Endothelial cell of umbilical vein (primary cell): ENCODE data around the gene ITGB1. TPM values are rescaled to one million over a fixed set of nuclear protein-coding genes. Genes with fewer than 3 reads are reported as not detected.

Experiments
- BruUV-seq: library from RNA; stranded (reverse); fragments of 400-500 nt; replicated peaks from 2 replicates; lab custom pipeline; 2021; lab: Mats Ljungman, UMichigan
- CTCF ChIA-PET: fragments of 300-600, 350-600 bp; sonication (Branson Sonifier 250); formaldehyde crosslinking; loops from one replicate; lab custom pipeline; 2021; ENCODE audit warnings: antibody characterized with exemption, inconsistent platforms; lab: Charles Lee
- POLR2A ChIA-PET: fragments of 300-600, 350-600 bp; sonication (Branson Sonifier 250); formaldehyde crosslinking; loops from one replicate; lab custom pipeline; 2021; ENCODE audit warnings: antibody characterized with exemption, inconsistent platforms; lab: Charles Lee
- DNase-seq: peaks from one replicate; pipeline ENCODE4 v3.0.0-alpha.2; 2011; ENCODE audit warnings: low read depth, low spot score
- FAIRE-seq: peaks from 2 replicates; lab custom pipeline; 2011; peaks lifted over from hg19 to GRCh38; lab: Jason Lieb, UNC
- H2AFZ ChIP-seq: 2 replicates; pipeline ENCODE4 v1.6.0; 2012; ENCODE audit warnings: low read depth, low read length, control low read depth, inconsistent platforms
- H3K27ac ChIP-seq: 2 replicates; pipeline ENCODE4 v1.5.1; 2011; ENCODE audit warnings: low read depth, mild to moderate bottlenecking, control low read depth, low read length, moderate library complexity; ENCODE audit not compliant: insufficient read depth
- H3K27me3 ChIP-seq, 2 experiments: 2 replicates each; pipeline versions ENCODE4 v1.6.0 to v1.6.1; 2011; ENCODE audit warnings: low read length in 2 of 2, mixed read lengths in 1 of 2; ENCODE audit not compliant: control insufficient read depth in 2 of 2, insufficient read depth in 2 of 2
- H3K36me3 ChIP-seq, 2 experiments: 2 replicates in 1 of 2; 3 replicates in 1 of 2; pipeline ENCODE4 v1.5.1; 2011; ENCODE audit warnings: low read length in 2 of 2, mild to moderate bottlenecking in 1 of 2, moderate library complexity in 1 of 2; ENCODE audit not compliant: control insufficient read depth in 2 of 2, insufficient read depth in 2 of 2; ENCODE audit errors: extremely low read depth in 1 of 2
- H3K4me1 ChIP-seq: 3 replicates; pipeline ENCODE4 v1.5.1; 2011; ENCODE audit warnings: mild to moderate bottlenecking, low read length; ENCODE audit not compliant: control insufficient read depth, insufficient read depth; ENCODE audit errors: extremely low read depth
- H3K4me2 ChIP-seq: 2 replicates; pipeline ENCODE4 v1.6.1; 2011; ENCODE audit warnings: low read length, control low read depth, mixed read lengths; ENCODE audit not compliant: insufficient read depth
- H3K4me3 ChIP-seq, 3 experiments: fragments of 200-600 bp in 1 of 3; sonication (generic), shearing (Covaris generic) in 1 of 3; replicated peaks in 1 of 3; 2 replicates each; pipeline ENCODE4 v1.5.1; 2011 to 2016; ENCODE audit warnings: control low read depth in 3 of 3, low read length in 3 of 3, mild to moderate bottlenecking in 2 of 3, inconsistent platforms in 1 of 3, low read depth in 1 of 3, moderate library complexity in 1 of 3; ENCODE audit not compliant: insufficient read depth in 1 of 3
- H3K79me2 ChIP-seq: 2 replicates; pipeline ENCODE4 v1.6.0; 2012; ENCODE audit warnings: low read length, inconsistent platforms; ENCODE audit not compliant: control insufficient read depth, insufficient read depth
- H3K9ac ChIP-seq: replicated peaks from 2 replicates; pipeline ENCODE3; 2011; ENCODE audit warnings: low read length, control low read depth; ENCODE audit not compliant: insufficient read depth; ENCODE audit errors: extremely low read depth
- H3K9me1 ChIP-seq: replicated peaks from 3 replicates; pipeline ENCODE4 v1.6.0; 2011; ENCODE audit warnings: mild to moderate bottlenecking, low read length; ENCODE audit not compliant: control insufficient read depth, insufficient read depth; ENCODE audit errors: extremely low read depth
- H3K9me3 ChIP-seq: replicated peaks from 2 replicates; pipeline ENCODE4 v1.5.1; 2012; ENCODE audit warnings: low read length, inconsistent platforms; ENCODE audit not compliant: control insufficient read depth, insufficient read depth
- H4K20me1 ChIP-seq: replicated peaks from 2 replicates; pipeline ENCODE3; 2011; ENCODE audit warnings: mild to moderate bottlenecking, low read length; ENCODE audit not compliant: control insufficient read depth, insufficient read depth; ENCODE audit errors: extremely low read depth
- FOS ChIP-seq: IDR thresholded peaks from 2 replicates; pipeline ENCODE4 v1.6.1; 2011; ENCODE audit warnings: mild to moderate bottlenecking, low read length, moderate library complexity, borderline replicate concordance; ENCODE audit not compliant: insufficient read depth
- MYC ChIP-seq: IDR thresholded peaks from one replicate; pipeline ENCODE4 v1.6.1; 2011; ENCODE audit warnings: mild to moderate bottlenecking, low read depth, low read length
- POLR2A ChIP-seq: IDR thresholded peaks from 2 replicates; pipeline ENCODE4 v1.6.1; 2012; ENCODE audit warnings: low read depth, mild to moderate bottlenecking, control low read depth, low read length
- POLR2AphosphoS5 ChIP-seq: IDR thresholded peaks from 2 replicates; pipeline ENCODE4 v1.6.1; 2012; ENCODE audit warnings: low read depth, mild to moderate bottlenecking, control low read depth, low read length, moderate library complexity; ENCODE audit not compliant: insufficient read depth
- dilution Hi-C: fragments of 300-500 bp; cut with MboI; formaldehyde crosslinking; loops from one replicate; pipeline ENCODE4 v1.15.0; 2019; ENCODE audit warnings: low sequenced_read_pairs; ENCODE audit not compliant: extremely low pct_ligation_motif_present
- intact Hi-C: fragments of 100-400 bp; cut with micrococcal nuclease; formaldehyde crosslinking; loops from one replicate; pipeline ENCODE4 v1.10.0; 2022
- polyA plus RNA-seq, 4 experiments: library from polyadenylated mRNA; depleted of rRNA in 3 of 4; stranded (reverse) in 3 of 4; unstranded in 1 of 4; fragments of >200 nt; gene quantifications; 2 replicates each; pipeline versions ENCODE4 v1.2.1 to v1.2.3, GENCODE V29; 2011 to 2012; ENCODE audit warnings: missing spikeins in 1 of 4
- total RNA-seq: library from RNA; stranded (reverse); gene quantifications from 2 replicates; pipeline ENCODE4 v1.2.3, GENCODE V29; 2021
- TF ChIP-seq, protein P1 (sequence below), 2 donors: IDR thresholded peaks; 1 replicate in 1 of 2; 2 replicates in 1 of 2; pipeline ENCODE4 v1.5.1; 2011; ENCODE audit warnings: low read length in 2 of 2, mild to moderate bottlenecking in 2 of 2, moderate library complexity in 2 of 2, control low read depth in 1 of 2, inconsistent platforms in 1 of 2, low read depth in 1 of 2; ENCODE audit not compliant: insufficient read depth in 1 of 2; ENCODE audit errors: extremely low read depth in 1 of 2

Gene ITGB1
- total and polyA plus RNA-seq, 2 donors (not counting 3 experiments of a cell fraction or from before 2014, with no cell fraction given), result 424 to 1,147 TPM

DNA sequence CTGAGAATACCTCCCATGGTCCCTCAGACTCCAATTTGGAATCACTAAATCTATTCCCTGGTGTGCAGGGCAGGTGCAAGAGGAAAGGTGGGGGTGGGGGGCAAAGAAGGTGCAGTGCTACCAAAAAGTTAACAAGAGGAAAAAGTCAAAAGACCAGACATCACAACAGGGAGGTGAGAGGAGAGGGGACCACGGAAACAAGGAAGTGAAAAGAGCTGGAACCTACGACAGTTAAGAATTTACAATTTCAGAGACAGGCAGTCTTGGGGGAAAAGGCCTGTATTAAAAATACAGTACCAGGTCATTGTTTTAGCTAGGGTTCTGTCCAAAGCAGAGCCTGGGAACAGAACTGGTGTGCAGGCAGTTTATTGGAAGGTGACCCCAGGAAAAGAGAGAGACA, 14.6 kb downstream of the ITGB1 start:
- Histone ChIP-seq H3K27ac (no peak overlapping the region), H3K27me3 (no peaks in the 10 kb centered on the region), H3K79me2 (peaks cover 99% of the 10 kb centered on the region), H3K4me1 (peaks cover 43% of the 10 kb centered on the region), H3K9me1 (no peaks in the 10 kb centered on the region), H3K4me2 (no peak overlapping the region), H2AFZ (no peak overlapping the region), H3K9ac (no peak overlapping the region), H3K4me3 (no peak overlapping the region), H3K36me3 (peaks cover 0 to 5% of the 10 kb centered on the region in 2 experiments), H3K9me3 (no peaks in the 10 kb centered on the region), H4K20me1 (peaks cover 18% of the 10 kb centered on the region)
- TF ChIP-seq MYC (no peak), POLR2A (no peak)
- TF ChIP-seq, protein P1, sequence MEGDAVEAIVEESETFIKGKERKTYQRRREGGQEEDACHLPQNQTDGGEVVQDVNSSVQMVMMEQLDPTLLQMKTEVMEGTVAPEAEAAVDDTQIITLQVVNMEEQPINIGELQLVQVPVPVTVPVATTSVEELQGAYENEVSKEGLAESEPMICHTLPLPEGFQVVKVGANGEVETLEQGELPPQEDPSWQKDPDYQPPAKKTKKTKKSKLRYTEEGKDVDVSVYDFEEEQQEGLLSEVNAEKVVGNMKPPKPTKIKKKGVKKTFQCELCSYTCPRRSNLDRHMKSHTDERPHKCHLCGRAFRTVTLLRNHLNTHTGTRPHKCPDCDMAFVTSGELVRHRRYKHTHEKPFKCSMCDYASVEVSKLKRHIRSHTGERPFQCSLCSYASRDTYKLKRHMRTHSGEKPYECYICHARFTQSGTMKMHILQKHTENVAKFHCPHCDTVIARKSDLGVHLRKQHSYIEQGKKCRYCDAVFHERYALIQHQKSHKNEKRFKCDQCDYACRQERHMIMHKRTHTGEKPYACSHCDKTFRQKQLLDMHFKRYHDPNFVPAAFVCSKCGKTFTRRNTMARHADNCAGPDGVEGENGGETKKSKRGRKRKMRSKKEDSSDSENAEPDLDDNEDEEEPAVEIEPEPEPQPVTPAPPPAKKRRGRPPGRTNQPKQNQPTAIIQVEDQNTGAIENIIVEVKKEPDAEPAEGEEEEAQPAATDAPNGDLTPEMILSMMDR (IDR thresholded peaks at IDR 0.05; ENCODE audit: extremely low read depth in 1 of 2, insufficient read depth in 1 of 2, low read depth in 1 of 2, low read length in 2 of 2), result no peak
- ChIA-PET POLR2A (no interaction called here), CTCF (interaction anchor here (1.3 to 1.4 kb wide), 2 partner anchors 13 to 65 kb away, joined by 4 read pairs; no protein-coding TSS in a partner anchor)
- DNase-seq, result no peak
- no TSS peak for BruUV-seq
- dilution Hi-C loops, result no loop called here
- intact Hi-C loops, result no loop called here
- no peak for FAIRE-seq

DNA sequence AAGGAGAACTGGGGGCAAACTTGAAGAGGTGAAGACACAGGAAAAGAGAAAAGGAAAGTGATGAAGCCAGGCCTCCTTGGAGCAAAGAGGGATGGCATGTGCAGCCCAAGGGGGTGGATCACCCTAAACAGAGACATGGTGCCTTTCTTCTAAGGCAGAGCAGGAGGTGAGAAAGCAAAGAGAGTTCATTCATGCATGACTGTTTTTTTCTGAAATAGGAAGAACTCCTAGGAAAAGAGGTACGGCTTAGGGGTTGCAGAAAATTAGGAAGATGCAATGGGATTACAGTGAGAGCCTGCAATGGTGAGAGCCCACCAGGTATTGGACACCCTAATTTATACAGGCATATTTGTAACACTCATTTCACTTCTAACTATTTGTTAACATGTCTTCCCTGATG, 15.9 kb downstream of the ITGB1 start:
- H3K9me1 ChIP-seq, result no peaks in the 10 kb centered on the region
- no peak overlapping the region for H3K27ac ChIP-seq
- ChIA-PET POLR2A (no interaction called here), CTCF (interaction anchor here (1.3 to 1.7 kb wide), 3 partner anchors 15 to 67 kb away, joined by 3 to 4 read pairs (median 4); no protein-coding TSS in a partner anchor)
- H4K20me1 ChIP-seq, result peaks cover 17% of the 10 kb centered on the region
- dilution Hi-C loops, result no loop called here
- peaks cover 51% of the 10 kb centered on the region for H3K4me1 ChIP-seq
- TF ChIP-seq FOS (no peak), POLR2AphosphoS5 (peak; percentile 17)
- H3K9me3 ChIP-seq, result no peaks in the 10 kb centered on the region
- peak overlapping the region; percentile 24 for H3K4me2 ChIP-seq
- intact Hi-C loops, result no loop called here
- no peak overlapping the region for H3K4me3 ChIP-seq
- no peaks in the 10 kb centered on the region for H3K27me3 ChIP-seq
- H3K9ac ChIP-seq, result no peak overlapping the region
- no peaks in the 10 kb centered on the region for H3K36me3 ChIP-seq
- H2AFZ ChIP-seq, result no peak overlapping the region
- DNase-seq, result no peak
- H3K79me2 ChIP-seq, result peaks cover 99% of the 10 kb centered on the region
- FAIRE-seq, result no peak
- BruUV-seq, result no TSS peak
